NCI-H226 (cell line): ENCODE data around the gene CYFIP2.

Experiments
- DNase-seq: peaks from one replicate; pipeline ENCODE4 v3.0.0-alpha.2; 2015

The CYFIP2 gene

GRCh38 chr5:157362012-157362411, 96.1 kb downstream of the CYFIP2 start:
- DNase-seq, result no peak

GRCh38 chr5:157362502-157362901, 96.6 kb downstream of the CYFIP2 start:
- no peak for DNase-seq

- no peak for DNase-seq
Observed at GRCh38 chr5:157362982-157363381, 97.1 kb downstream of the CYFIP2 start.

- DNase-seq, result no peak
Observed at GRCh38 chr5:157365732-157366131, 99.8 kb downstream of the CYFIP2 start.

- no peak for DNase-seq
Observed at GRCh38 chr5:157366741-157367674, 101.1 kb downstream of the CYFIP2 start.

GRCh38 chr5:157369507-157369906, 103.6 kb downstream of the CYFIP2 start:
- no peak for DNase-seq

- DNase-seq, result no peak
Observed at GRCh38 chr5:157370967-157371366, 105.0 kb downstream of the CYFIP2 start.

- no peak for DNase-seq
Observed at GRCh38 chr5:157371655-157372471, 105.9 kb downstream of the CYFIP2 start.

- DNase-seq, result no peak
Observed at GRCh38 chr5:157372472-157372822, 106.5 kb downstream of the CYFIP2 start.

- DNase-seq, result no peak
Observed at GRCh38 chr5:157378509-157378908, 112.6 kb downstream of the CYFIP2 start.

GRCh38 chr5:157379983-157380382, 114.1 kb downstream of the CYFIP2 start:
- no peak for DNase-seq

GRCh38 chr5:157381746-157382145, 115.8 kb downstream of the CYFIP2 start:
- no peak for DNase-seq

- DNase-seq, result no peak
Observed at GRCh38 chr5:157382996-157383800, 117.3 kb downstream of the CYFIP2 start.

- peak; percentile 42 for DNase-seq
Observed at GRCh38 chr5:157384971-157385709, 119.2 kb downstream of the CYFIP2 start.

- no peak for DNase-seq
Observed at GRCh38 chr5:157387041-157387563, 121.2 kb downstream of the CYFIP2 start.

GRCh38 chr5:157387683-157388093, 121.8 kb downstream of the CYFIP2 start:
- DNase-seq, result peak; percentile 67

GRCh38 chr5:157388111-157388710, 122.3 kb downstream of the CYFIP2 start:
- peak; percentile 13 for DNase-seq

- no peak for DNase-seq
Observed at GRCh38 chr5:157389103-157389502, 123.2 kb downstream of the CYFIP2 start.

- DNase-seq, result no peak
Observed at GRCh38 chr5:157390133-157390532, 124.2 kb downstream of the CYFIP2 start.

GRCh38 chr5:157390551-157391297, 124.8 kb downstream of the CYFIP2 start:
- DNase-seq, result peak; percentile 76

GRCh38 chr5:157398305-157398704, 132.4 kb downstream of the CYFIP2 start:
- DNase-seq, result no peak
